Limb (tissue), 2 donors: ENCODE data around the gene DUSP1.

Source experiments
- DNase-seq, 2 donors: peaks; one replicate each; pipeline ENCODE4 v3.0.0-alpha.2; 2016; ENCODE audit errors: extremely low spot score in 2 of 2

The DUSP1 gene

DNA sequence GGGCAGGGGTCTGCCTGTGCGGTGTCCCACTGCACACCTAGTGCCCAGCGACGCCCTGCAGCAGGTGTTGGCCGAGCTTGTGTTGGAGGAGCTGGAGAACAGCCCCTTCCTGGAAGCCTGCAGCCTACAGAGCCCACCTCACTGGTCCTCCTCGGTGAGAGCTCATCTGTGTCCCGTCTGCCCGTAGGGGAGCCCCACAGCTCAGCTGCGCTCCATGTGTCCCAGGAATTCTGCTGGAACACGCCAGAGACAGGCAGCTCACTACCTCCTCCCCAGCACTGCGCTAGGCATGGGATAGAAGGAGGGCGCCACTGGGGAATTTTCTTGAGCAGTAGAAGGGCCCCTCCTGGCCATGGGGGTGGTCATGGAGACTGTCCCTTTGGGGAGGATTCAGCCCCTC lies 44.0 kb downstream of the DUSP1 start:
- DNase-seq, result no peak

DNA sequence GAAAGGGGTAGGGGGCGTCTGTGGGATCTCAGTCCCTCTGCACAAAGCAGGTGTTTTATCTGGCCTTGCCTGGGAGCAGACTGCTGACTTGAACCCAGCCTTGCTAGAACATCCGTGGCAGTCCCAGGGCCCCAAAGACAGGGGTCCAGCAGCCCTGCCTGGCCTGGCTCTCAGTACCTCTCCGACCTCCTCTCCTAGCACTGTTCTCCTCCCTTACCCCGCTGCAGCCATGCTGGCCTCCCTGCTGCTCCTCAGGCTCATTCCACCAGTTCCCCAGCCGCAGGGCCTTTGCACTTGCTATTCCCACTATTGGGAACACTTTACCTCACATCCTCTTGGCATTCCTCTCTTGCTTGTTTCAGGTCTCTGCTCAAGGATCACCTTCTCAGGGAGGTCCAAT lies 45.2 kb downstream of the DUSP1 start:
- DNase-seq, result no peak

DNA sequence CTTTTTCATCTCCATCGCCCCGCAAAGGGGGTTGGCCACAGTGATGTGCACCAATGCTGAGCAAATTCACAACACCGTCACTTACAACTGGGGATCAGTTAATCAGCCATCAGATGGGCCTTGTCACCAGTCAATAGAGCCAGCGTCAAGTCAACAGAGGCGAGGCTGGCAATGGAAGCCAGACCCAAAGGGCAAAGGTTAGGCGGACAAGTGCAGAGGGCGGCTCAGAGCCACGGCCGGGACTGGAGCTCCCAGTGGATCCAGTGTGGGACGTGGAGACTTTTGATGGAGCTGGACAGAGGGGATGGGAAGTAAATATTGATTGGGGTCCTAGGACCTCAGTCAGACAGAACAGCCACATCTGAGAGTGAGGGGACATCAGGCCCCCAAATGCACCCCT lies 45.7 kb downstream of the DUSP1 start:
- no peak for DNase-seq

DNA sequence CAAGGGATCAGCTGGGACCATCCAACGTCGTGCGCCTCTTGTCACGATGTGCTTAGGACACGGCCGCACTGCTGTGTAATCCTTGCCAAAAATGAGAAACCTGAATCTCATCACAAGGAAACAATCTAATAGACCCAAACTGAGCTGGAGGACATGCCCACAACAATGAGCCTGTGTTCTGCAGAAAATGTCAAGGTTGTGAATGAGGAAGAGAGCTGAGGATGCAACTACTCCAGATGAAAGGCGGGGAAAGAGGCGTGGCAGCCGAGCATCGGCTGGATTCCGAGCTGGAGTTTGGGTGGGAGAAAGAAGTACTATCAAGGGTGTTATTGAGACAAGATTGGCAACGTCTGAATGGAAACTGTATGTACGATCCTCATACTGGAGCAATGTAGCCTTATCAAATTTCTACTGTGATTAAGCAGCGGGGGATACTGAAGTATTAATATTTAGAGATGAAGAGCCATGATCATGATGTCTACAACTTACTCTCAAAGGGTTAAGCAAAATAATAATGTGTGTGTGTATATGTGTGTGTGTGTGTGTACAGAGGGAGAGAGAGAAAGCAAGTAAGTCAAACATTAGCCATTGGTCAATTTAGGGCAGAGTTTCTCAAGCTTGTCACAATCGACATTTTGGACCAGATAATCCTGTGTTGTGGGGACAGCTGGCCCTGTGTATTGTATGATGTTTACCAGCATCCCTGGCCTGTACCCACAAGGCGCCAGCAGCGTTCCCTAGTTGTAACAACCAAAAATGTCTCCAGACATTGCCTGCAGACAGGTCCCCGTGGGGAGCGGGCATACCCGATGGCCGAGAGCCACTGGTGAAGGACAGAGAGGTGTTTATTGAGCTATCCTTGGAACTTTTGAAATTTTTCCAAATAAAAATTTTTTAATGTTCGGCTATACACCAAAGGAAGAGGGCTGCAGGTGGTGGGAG lies 46.5 kb downstream of the DUSP1 start:
- no peak for DNase-seq

DNA sequence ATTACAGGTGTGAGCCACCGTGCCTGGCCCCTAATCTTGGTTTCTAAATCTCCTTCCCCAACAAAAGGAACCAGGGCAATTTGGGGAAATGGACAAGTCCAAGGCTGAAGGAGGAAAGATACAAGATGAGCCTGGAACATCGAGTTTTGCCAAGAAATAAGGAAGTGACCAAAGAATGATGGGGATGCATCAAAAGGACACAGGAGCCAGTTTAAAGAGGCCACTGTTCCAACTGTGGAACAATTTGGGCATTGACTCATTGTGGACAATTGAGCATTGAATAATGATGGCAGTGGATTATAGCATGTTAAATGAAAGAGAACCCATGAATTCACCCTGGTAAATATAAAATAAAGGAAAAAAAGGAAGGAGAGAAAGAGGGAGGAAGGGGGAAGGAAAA lies 47.5 kb downstream of the DUSP1 start:
- DNase-seq, result no peak

DNA sequence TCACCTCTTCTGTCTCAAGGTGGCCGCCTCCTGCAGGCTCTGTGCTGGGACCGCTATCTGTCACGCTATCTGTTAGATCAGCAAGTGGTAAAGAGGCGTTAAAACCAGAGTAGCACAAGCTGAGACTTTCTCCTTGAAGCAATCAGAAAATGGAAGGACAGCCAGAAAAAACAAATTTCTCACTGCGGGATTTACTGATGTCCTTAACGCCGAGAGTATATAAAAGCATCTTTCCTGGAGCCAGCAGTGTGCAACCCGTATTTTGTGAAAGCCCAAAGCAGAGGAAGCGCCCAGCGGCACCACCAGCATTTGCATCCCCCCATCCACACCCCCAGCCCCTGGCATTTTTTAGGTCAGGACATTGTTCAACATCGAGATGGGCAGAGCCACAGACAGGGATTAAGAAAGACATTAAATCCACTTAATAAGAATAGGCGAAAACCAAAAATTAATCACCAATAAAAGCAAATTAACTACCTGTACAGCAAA lies 48.6 kb downstream of the DUSP1 start:
- no peak for DNase-seq

DNA sequence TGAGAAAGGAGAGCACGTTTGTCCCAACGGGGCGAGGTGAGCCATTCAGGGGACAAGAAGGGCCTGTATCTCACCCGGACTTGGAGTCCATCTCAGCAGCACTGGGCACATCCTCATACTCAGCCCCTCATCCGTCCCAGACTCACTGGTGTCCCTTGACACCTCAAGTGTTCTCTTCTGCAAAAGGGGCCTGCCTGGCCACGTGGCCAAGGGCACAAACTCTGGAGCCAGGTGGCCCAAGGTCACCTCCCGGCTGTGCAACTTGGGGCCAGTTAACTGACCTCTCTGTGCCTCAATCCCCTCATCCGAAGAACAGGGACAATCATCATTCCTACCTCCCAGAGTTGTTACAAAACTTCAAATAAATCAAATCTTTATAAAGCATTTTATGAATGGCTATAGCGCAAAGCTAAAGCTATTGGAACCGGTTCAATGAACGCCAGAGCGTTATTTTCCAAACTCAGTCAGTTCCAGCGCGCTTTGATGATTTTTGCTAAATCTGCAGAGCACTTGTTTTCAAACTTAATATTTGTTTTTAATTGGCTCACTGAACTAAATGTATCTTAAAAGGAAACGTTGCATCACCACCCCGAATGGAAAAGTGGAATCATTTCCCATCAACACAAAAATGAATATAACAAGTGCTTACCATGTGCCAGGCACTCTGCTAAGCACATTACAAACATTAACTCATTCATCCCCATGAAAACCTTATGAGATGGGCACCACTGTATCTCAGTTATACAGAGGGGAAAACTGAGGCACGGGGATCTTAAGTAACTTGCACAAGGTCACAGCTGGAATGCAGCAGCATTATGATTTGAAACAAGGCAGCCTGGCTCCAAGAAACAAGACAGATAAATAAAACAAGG lies 49.3 kb downstream of the DUSP1 start:
- peak in 1 of 2 donors; percentile 60 for DNase-seq

DNA sequence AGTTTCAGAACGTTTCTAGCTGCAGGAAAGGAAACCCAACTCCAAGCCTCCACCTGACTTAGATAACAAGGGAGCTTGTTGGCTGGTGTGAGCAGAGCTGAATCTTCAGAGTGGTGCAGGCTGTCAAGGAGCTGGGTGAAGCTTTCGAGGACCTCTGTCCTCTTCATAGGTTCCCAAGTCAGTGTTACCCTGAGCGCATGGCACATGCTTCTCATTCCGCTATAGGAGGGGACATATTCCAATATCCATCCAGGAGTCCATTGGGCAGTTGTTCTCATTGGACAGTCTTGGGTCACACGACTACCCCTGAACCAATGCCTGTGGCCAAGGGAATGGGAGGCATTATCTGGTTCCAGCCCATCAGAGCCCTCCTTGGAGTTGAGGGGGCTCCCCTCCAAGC lies 50.3 kb downstream of the DUSP1 start:
- no peak for DNase-seq

DNA sequence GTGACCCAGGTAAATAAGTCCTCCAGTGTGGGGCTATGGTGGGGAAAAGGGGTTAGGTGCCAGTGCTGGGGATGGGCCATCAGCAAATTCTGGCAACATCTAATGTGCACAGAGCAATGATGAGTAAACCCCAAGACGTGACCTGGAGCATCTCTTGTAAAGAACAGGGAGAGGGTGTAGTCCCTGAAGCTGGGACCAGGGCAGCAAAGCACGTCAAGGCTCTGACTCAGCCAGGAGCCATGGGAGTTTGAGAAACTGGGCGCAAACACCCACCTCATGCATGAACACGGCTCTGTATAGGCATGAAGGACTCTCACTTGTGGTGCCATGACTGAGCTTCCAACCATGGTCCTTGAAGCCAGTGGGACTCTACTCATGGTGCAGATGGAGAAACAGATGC lies 51.8 kb downstream of the DUSP1 start:
- no peak for DNase-seq

DNA sequence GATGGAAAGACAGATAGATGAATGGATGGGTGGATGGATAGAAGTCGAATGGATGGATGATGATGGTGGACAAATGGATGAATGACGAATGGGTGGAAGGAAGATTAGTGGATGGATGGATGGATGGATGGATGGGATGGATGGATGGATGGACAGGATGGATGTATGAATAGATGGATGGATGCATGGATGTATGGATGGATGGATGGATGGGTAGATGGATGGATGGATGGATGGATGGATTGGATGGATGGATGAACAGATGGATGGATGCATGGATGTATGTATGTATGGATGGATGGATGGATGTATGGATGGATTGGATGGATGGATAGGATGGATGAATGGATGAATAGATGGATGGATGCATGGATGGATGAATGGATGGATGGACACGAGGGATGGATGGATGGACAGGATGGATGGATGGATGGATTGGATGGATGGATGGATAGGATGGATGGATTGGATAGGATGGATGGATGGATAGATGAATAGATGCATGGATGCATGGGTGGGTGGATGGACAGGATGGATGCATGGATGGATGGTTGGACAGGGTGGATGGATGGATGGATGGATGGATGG lies 52.4 kb downstream of the DUSP1 start:
- DNase-seq, result no peak
